Measurements from ENCODE around the gene RSRP1.

Gene RSRP1

GRCh38 chr1:25194054-25194453 lies 53.2 kb downstream of the RSRP1 start:
- DNase-seq (ENCODE audit: low read depth in 2 of 2), result no peak

DNA sequence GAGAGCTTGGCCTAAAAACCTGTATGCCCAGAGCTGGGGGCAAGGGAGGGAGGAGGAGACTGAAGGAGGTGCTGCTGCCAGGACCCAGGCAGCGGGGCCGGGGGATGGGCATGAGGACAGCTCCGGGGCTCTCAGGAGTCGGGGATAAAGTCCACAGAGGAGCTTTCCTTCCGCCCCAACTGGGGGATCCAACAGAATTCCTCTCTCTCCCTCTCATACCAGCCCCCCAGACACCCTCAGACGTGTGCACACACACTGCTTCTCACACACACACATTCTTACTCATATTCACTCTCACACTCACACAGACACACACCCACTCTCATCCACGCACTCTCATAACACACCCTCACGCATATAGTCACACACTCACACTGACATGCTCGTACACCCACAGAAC lies 54.0 kb downstream of the RSRP1 start:
- DNase-seq (ENCODE audit: low read depth in 2 of 2), result no peak
